Tibial nerve (tissue), 4 donors: ENCODE data around the gene SOCS6. TPM values are rescaled to one million over a fixed set of nuclear protein-coding genes. Genes with fewer than 3 reads are reported as not detected.

Experiments used
- DNase-seq, 2 donors: peaks; one replicate each; pipeline ENCODE4 v3.0.0-alpha.2; 2019; ENCODE audit warnings: low spot score in 2 of 2
- H3K27ac ChIP-seq, 4 donors: fragments of 200-600 bp; sonication (generic) in 3 of 4; one replicate each; pipeline ENCODE4 v1.5.1; 2017 to 2019; ENCODE audit warnings: mild to moderate bottlenecking in 1 of 4
- H3K27me3 ChIP-seq, 2 donors: fragments of 200-600 bp; sonication (generic) in 1 of 2; one replicate each; pipeline versions ENCODE4 v1.5.1 to v1.6.0; 2017 to 2019
- H3K36me3 ChIP-seq, 3 donors: fragments of 200-600 bp; sonication (generic); one replicate each; pipeline ENCODE4 v1.5.1; 2018 to 2019
- H3K4me1 ChIP-seq, 4 donors: fragments of 200-600 bp; sonication (generic) in 3 of 4; one replicate each; pipeline ENCODE4 v1.5.1; 2017 to 2019
- H3K4me3 ChIP-seq, 4 donors: fragments of 200-600 bp; sonication (generic) in 3 of 4; one replicate each; pipeline ENCODE4 v1.5.1; 2017 to 2019; ENCODE audit warnings: mild to moderate bottlenecking in 1 of 4, moderate library complexity in 1 of 4
- H3K9me3 ChIP-seq, 4 donors: fragments of 200-600 bp; sonication (generic) in 3 of 4; one replicate each; pipeline ENCODE4 v1.5.1; 2017 to 2019
- CTCF ChIP-seq, 5 experiments: fragments of 200-600 bp in 3 of 5; fragments of 450-650 bp in 2 of 5; sonication (generic) in 3 of 5; IDR thresholded peaks; one replicate each; pipeline ENCODE4 v1.5.1; 2016 to 2019; ENCODE audit warnings: antibody characterized with exemption in 5 of 5, mild to moderate bottlenecking in 3 of 5, moderate library complexity in 2 of 5
- EP300 ChIP-seq, 2 donors: sonication (generic); formaldehyde crosslinking; IDR thresholded peaks; one replicate each; pipeline ENCODE4 v1.6.1; 2017; ENCODE audit warnings: antibody characterized with exemption in 2 of 2, mild to moderate bottlenecking in 1 of 2
- POLR2A ChIP-seq, 2 donors: fragments of 450-650 bp; IDR thresholded peaks; one replicate each; pipeline ENCODE4 v1.6.1; 2017; ENCODE audit warnings: antibody characterized with exemption in 2 of 2, mild to moderate bottlenecking in 2 of 2, moderate library complexity in 2 of 2
- WGBS, 2 donors: methylation state at CpG; one replicate each; pipeline ENCODE4 v1.1.5; 2018; 5-methylcytosine and 5-hydroxymethylcytosine counted together
- total RNA-seq, 4 donors: library from RNA; depleted of rRNA; stranded (reverse); fragments of >200 nt; gene quantifications; one replicate each; pipeline ENCODE4 v1.1.0, GENCODE V29; 2016

Gene SOCS6
- total RNA-seq, 4 donors from 2014 or later, result 12.9 to 21.8 (median 18.2) TPM

- Histone ChIP-seq H3K4me3 (no peak overlapping the region), H3K9me3 (no peaks in the 10 kb centered on the region), H3K27me3 (no peaks in the 10 kb centered on the region), H3K4me1 (peaks cover 0 to 7% (median 0%) of the 10 kb centered on the region in 4 donors), H3K27ac (no peak overlapping the region), H3K36me3 (no peaks in the 10 kb centered on the region)
- TF ChIP-seq POLR2A (IDR thresholded peaks at IDR 0.05), result no peak
- TF ChIP-seq EP300 (IDR thresholded peaks at IDR 0.05), result no peak
- TF ChIP-seq CTCF (IDR thresholded peaks at IDR 0.05), result no peak
- no peak for DNase-seq
- 82 to 89% methylated on average over 1 of the region's 1 CpG for WGBS, 2 donors
Observed at GRCh38 chr18:70368903-70369302, 80.1 kb downstream of the SOCS6 start.

GRCh38 chr18:70370762-70371733 lies 82.2 kb downstream of the SOCS6 start:
- no peaks in the 10 kb centered on the region for H3K9me3 ChIP-seq
- no peaks in the 10 kb centered on the region for H3K27me3 ChIP-seq
- peaks cover 0 to 7% (median 0%) of the 10 kb centered on the region in 4 donors for H3K4me1 ChIP-seq
- no peak for DNase-seq
- no peaks in the 10 kb centered on the region for H3K36me3 ChIP-seq
- TF ChIP-seq POLR2A (IDR thresholded peaks at IDR 0.05), result no peak
- TF ChIP-seq CTCF (IDR thresholded peaks at IDR 0.05), result no peak
- no peak for TF ChIP-seq EP300 (IDR thresholded peaks at IDR 0.05)
- 88 to 89% methylated on average over 9 of the region's 9 CpGs for WGBS, 2 donors
- no peak overlapping the region for H3K27ac ChIP-seq
- H3K4me3 ChIP-seq, result no peak overlapping the region

DNA sequence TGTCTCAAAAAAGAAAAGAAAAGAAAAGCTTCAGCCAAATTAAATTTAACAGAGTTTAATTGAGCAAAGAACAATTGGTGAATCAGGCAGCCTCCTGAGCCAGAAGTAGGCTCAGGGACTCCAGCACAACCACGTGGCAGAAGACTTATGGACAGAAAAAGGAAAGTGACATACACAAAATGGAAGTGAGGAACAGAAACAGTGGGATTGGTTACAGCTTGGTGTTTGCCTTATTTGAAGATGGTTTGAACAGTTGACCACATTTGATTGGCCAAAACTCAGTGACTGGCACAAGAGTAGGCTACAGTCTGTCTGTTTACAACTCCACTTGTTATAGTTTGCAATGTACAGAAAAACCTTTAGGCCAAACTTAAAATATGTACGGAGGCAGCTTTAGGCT lies 83.1 kb downstream of the SOCS6 start:
- Histone ChIP-seq H3K4me1 (peaks cover 0 to 7% (median 0%) of the 10 kb centered on the region in 4 donors), H3K27me3 (no peaks in the 10 kb centered on the region), H3K9me3 (no peaks in the 10 kb centered on the region), H3K36me3 (no peaks in the 10 kb centered on the region), H3K27ac (no peak overlapping the region), H3K4me3 (no peak overlapping the region)
- no peak for DNase-seq
- TF ChIP-seq CTCF (IDR thresholded peaks at IDR 0.05) (no peak), POLR2A (IDR thresholded peaks at IDR 0.05) (no peak), EP300 (IDR thresholded peaks at IDR 0.05) (no peak)
- WGBS, 2 donors, result 69 to 76% methylated on average over 2 of the region's 2 CpGs

DNA sequence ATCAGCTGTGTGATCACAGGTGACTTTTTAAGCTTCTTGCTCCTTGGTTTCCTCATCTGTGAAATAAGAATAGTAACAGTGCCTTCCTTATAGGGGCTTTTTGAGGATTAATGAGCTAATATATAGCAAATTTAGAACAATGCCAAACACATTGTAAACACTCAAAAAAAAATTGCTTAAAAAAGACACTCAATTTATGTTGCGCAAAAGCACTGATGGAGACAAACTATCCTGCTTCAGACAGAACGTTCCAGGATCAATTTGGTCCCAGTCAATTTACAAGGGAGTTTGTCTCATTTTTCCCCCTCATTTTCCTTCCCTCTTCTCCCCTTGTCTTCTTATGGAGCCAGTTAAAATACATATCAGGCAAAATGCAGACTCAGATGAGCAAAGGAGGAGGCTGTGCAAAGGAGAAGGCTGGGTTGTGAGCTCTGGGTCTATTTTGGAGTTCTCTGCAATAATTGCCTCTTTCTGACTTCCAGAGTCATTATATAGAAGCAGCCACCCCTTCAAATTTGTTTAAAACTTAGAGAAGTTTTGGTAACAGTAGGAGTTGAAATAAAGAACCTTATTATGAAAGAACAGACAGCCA lies 83.7 kb downstream of the SOCS6 start:
- Histone ChIP-seq H3K9me3 (no peaks in the 10 kb centered on the region), H3K27me3 (no peaks in the 10 kb centered on the region), H3K36me3 (no peaks in the 10 kb centered on the region), H3K27ac (no peak overlapping the region), H3K4me1 (peaks cover 0 to 7% (median 0%) of the 10 kb centered on the region in 4 donors), H3K4me3 (no peak overlapping the region)
- TF ChIP-seq CTCF (IDR thresholded peaks at IDR 0.05), result no peak
- TF ChIP-seq EP300 (IDR thresholded peaks at IDR 0.05), result no peak
- no peak for TF ChIP-seq POLR2A (IDR thresholded peaks at IDR 0.05)
- 72 to 83% methylated on average over 2 of the region's 2 CpGs for WGBS, 2 donors
- DNase-seq, result no peak

DNA sequence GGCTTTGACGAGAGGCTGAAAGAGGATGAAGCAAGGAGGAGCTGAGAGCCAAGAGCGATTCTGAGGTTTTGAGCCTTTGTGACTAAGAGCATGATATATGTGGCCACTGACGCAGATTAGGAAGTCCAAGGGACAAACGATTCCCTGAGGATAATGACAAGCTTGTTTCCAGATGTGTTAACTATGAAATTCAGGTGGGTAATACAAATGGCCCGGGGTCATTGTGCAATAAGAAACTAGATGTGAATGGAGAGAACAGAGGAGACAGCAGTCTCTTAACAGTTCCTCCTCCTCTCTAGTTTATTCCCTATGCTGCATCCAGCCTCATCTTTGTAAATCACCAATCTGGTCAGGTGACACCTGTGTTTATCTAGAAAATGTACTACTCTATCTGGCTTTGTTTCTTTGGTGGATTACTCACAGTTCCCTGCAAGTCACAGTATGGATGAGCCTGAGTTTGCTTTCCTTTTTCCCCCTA lies 84.2 kb downstream of the SOCS6 start:
- 27% methylated on average over 5 of the region's 5 CpGs for WGBS, 2 donors

More for the DNA sequence above, 84.2 kb downstream of the SOCS6 start:
- H3K4me3 ChIP-seq, result no peak overlapping the region
- DNase-seq, result no peak
- H3K27ac ChIP-seq, result no peak overlapping the region
- peaks cover 0 to 7% (median 0%) of the 10 kb centered on the region in 4 donors for H3K4me1 ChIP-seq
- no peaks in the 10 kb centered on the region for H3K27me3 ChIP-seq
- TF ChIP-seq EP300 (IDR thresholded peaks at IDR 0.05) (no peak), POLR2A (IDR thresholded peaks at IDR 0.05) (no peak), CTCF (IDR thresholded peaks at IDR 0.05) (no peak)
- H3K36me3 ChIP-seq, result no peaks in the 10 kb centered on the region
- no peaks in the 10 kb centered on the region for H3K9me3 ChIP-seq
